Islet of Langerhans (tissue), 1 donor: Measurements from ENCODE around the gene TSPY9.
"Not testable (repeated sequence)": the region's sequence is repeated elsewhere in the genome, so short reads cannot be mapped to it uniquely, and the experiment has no call there.

Source experiments
- FAIRE-seq: peaks from one replicate; lab custom pipeline; 2011; peaks lifted over from hg19 to GRCh38; lab: Jason Lieb, UNC

TSPY9 gene, protein sequence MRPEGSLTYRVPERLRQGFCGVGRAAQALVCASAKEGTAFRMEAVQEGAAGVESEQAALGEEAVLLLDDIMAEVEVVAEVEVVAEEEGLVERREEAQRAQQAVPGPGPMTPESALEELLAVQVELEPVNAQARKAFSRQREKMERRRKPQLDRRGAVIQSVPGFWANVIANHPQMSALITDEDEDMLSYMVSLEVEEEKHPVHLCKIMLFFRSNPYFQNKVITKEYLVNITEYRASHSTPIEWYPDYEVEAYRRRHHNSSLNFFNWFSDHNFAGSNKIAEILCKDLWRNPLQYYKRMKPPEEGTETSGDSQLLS

DNA sequence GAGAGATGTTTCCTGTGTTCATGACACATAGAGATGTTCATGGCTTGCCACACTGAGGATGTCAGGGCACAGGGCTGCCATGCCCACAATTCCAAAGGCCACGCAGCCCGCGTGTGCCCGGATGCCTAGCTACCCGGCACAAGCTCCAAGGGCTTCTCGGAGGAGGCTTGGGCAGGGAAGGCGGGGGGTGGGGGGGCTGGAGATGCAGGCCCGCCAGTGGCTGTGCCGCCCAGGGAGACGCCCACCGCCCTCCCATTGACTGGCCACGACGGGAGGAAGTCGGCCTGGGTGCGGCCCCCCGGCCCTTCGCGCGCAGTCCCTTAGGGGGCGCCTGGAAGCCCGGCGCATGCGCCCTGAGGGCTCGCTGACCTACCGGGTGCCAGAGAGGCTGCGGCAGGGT, at the start of gene TSPY9:
Gene TSPY9, plus strand, starts transcription at position 301 of the 400 bp plus-strand sequence. Its CDS starts 46 bp downstream, at position 347.
- not testable (repeated sequence) for FAIRE-seq

DNA sequence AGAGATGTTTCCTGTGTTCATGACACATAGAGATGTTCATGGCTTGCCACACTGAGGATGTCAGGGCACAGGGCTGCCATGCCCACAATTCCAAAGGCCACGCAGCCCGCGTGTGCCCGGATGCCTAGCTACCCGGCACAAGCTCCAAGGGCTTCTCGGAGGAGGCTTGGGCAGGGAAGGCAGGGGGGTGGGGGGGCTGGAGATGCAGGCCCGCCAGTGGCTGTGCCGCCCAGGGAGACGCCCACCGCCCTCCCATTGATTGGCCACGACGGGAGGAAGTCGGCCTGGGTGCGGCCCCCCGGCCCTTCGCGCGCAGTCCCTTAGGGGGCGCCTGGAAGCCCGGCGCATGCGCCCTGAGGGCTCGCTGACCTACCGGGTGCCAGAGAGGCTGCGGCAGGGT, 20.4 kb upstream of the TSPY9 start, which contains the start of gene TSPY1:
Gene TSPY1, plus strand, starts transcription at position 301 of the 400 bp plus-strand sequence. Its CDS starts 46 bp downstream, at position 347.
- not testable (repeated sequence) for FAIRE-seq

DNA sequence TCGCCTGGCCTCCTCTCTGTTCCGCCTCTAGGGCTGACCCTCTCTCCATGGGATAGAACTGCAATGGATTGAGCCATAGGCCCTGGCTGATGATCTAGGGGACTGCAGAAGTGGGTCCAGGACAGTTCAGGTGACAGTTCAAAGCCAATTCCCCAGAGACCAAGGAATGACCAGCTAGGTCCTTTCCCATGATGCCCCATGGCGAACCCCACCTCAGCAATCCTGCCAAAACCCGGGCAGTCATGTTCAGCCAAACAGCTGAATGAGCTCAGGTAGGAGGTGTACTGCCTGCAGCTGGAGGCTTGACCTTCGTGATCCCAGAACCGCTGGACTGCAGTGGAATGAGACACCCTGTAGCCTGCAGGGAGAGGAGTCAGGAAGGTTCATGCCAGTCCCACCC, 17.3 kb downstream of the TSPY9 start:
- FAIRE-seq, result not testable (repeated sequence)

DNA sequence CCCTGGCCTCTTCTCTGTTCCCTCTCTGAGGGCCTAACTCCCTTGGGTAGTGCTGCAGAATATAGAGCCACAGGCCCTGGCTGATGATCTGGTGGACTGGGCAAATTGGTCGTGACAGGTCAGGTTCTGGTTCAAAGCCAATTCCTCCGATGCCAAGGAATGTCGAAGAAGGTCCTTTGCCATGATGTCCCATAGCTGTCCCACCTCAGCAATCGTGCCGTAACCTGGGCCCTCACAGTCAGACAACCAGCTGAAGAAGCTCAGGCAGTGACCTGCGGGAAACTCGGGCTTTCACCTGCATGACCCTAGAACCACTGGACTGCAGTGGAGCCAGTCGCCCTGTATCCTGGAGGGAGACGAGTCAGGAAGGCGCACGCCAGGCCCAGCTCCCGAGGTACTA, 29.2 kb downstream of the TSPY9 start:
- FAIRE-seq, result not testable (repeated sequence)

DNA sequence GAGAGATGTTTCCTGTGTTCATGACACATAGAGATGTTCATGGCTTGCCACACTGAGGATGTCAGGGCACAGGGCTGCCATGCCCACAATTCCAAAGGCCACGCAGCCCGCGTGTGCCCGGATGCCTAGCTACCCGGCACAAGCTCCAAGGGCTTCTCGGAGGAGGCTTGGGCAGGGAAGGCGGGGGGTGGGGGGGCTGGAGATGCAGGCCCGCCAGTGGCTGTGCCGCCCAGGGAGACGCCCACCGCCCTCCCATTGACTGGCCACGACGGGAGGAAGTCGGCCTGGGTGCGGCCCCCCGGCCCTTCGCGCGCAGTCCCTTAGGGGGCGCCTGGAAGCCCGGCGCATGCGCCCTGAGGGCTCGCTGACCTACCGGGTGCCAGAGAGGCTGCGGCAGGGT, 40.5 kb downstream of the TSPY9 start, which contains the start of gene TSPY10:
Gene TSPY10, plus strand, starts transcription at position 301 of the 400 bp plus-strand sequence. Its CDS starts 46 bp downstream, at position 347.
- FAIRE-seq, result not testable (repeated sequence)
